B cell (primary cell): ENCODE data around the gene LRCH1. TPM values are rescaled to one million over a fixed set of nuclear protein-coding genes. Genes with fewer than 3 reads are reported as not detected.

Source experiments
- ATAC-seq: fragments of 200-7000 bp; cut with Tn5 transposase; one replicate; pipeline ENCODE4 v1.10.0; 2021; ENCODE audit warnings: low read depth, mild to moderate bottlenecking, moderate number of reproducible peaks, moderate library complexity
- CTCF ChIA-PET: fragments of 350-600 bp; sonication (Branson Sonifier 250); formaldehyde crosslinking; loops from one replicate; lab custom pipeline; 2021; ENCODE audit warnings: antibody characterized with exemption, inconsistent platforms; lab: Charles Lee
- POLR2A ChIA-PET: fragments of 350-600 bp; sonication (Branson Sonifier 250); formaldehyde crosslinking; loops from one replicate; lab custom pipeline; 2021; ENCODE audit warnings: antibody characterized with exemption; lab: Charles Lee
- DNase-seq: peaks from one replicate; pipeline ENCODE4 v3.0.0; 2013
- H2AFZ ChIP-seq: 2 replicates; pipeline ENCODE4 v1.6.1; 2012; ENCODE audit warnings: mild to moderate bottlenecking, low read depth, low read length; ENCODE audit not compliant: insufficient read depth, poor library complexity, severe bottlenecking
- H3K27ac ChIP-seq, 2 donors: 1 replicate in 1 of 2; 2 replicates in 1 of 2; pipeline ENCODE4 v1.5.1; 2012 to 2013; ENCODE audit warnings: low read length in 2 of 2, mild to moderate bottlenecking in 2 of 2, moderate library complexity in 1 of 2
- H3K27me3 ChIP-seq, 4 experiments: fragments of 200-600 bp in 1 of 4; sonication (generic) in 1 of 4; replicated peaks in 1 of 4; 1 replicate in 2 of 4; 2 replicates in 2 of 4; pipeline versions ENCODE4 v1.6.1 to v1.7.0; 2013 to 2016; ENCODE audit warnings: low read length in 3 of 4, mild to moderate bottlenecking in 2 of 4, mixed read lengths in 1 of 4, moderate library complexity in 1 of 4; ENCODE audit not compliant: insufficient read depth in 4 of 4, control insufficient read depth in 3 of 4; ENCODE audit errors: control extremely low read depth in 1 of 4
- H3K36me3 ChIP-seq, 2 experiments: replicated peaks in 1 of 2; 1 replicate in 1 of 2; 2 replicates in 1 of 2; pipeline versions ENCODE4 v1.6.1 to v1.7.1; 2013; ENCODE audit warnings: low read length in 1 of 2; ENCODE audit not compliant: insufficient read depth in 2 of 2, control insufficient read depth in 1 of 2; ENCODE audit errors: control extremely low read depth in 1 of 2, extremely low read depth in 1 of 2
- H3K4me1 ChIP-seq, 2 donors: fragments of 200-600 bp in 1 of 2; sonication (generic) in 1 of 2; 1 replicate in 1 of 2; 2 replicates in 1 of 2; pipeline versions ENCODE4 v1.5.1 to v1.6.1; 2013 to 2017; ENCODE audit warnings: low read length in 2 of 2; ENCODE audit not compliant: control insufficient read depth in 2 of 2, insufficient read depth in 2 of 2
- H3K4me2 ChIP-seq: replicated peaks from 2 replicates; pipeline ENCODE3; 2012; ENCODE audit warnings: mild to moderate bottlenecking, low read depth, low read length; ENCODE audit not compliant: poor library complexity, severe bottlenecking
- H3K4me3 ChIP-seq, 5 experiments: fragments of 200-600 bp in 1 of 5; sonication (generic) in 1 of 5; 1 replicate in 3 of 5; 2 replicates in 2 of 5; pipeline versions ENCODE4 v1.5.1 to v1.7.0; 2011 to 2016; ENCODE audit warnings: low read length in 4 of 5, mild to moderate bottlenecking in 4 of 5, low read depth in 2 of 5, control low read depth in 1 of 5, moderate library complexity in 1 of 5; ENCODE audit not compliant: insufficient read depth in 1 of 5; ENCODE audit errors: control extremely low read depth in 1 of 5, extremely low read depth in 1 of 5
- H3K79me2 ChIP-seq: fragments of 200-600 bp; sonication (generic); one replicate; pipeline ENCODE4 v1.6.0; 2016; ENCODE audit warnings: low read length; ENCODE audit not compliant: control insufficient read depth, insufficient read depth
- H3K9ac ChIP-seq: fragments of 200-600 bp; sonication (generic); 2 replicates; pipeline ENCODE4 v1.6.1; 2017; ENCODE audit warnings: mild to moderate bottlenecking, low read length, moderate library complexity
- H3K9me3 ChIP-seq, 3 donors: one replicate each; pipeline versions ENCODE4 v1.6.1 to v1.7.1; 2013; ENCODE audit warnings: low read length in 2 of 3; ENCODE audit not compliant: control insufficient read depth in 2 of 3, insufficient read depth in 1 of 3; ENCODE audit errors: control extremely low read depth in 1 of 3
- H4K20me1 ChIP-seq: 2 replicates; pipeline ENCODE4 v1.6.0; 2012; ENCODE audit warnings: mild to moderate bottlenecking, low read length; ENCODE audit not compliant: insufficient read depth, control insufficient read depth, poor library complexity, severe bottlenecking
- H3K27ac Mint-ChIP-seq: one replicate; pipeline ENCODE4 v1.8.0; 2021; ENCODE audit warnings: mixed read lengths
- H3K27me3 Mint-ChIP-seq: one replicate; pipeline ENCODE4 v1.8.0; 2021; ENCODE audit warnings: mixed read lengths
- H3K4me1 Mint-ChIP-seq: one replicate; pipeline ENCODE4 v1.8.0; 2021; ENCODE audit warnings: mixed read lengths
- H3K4me3 Mint-ChIP-seq: one replicate; pipeline ENCODE4 v1.8.0; 2021; ENCODE audit warnings: mixed read lengths
- H3K9me3 Mint-ChIP-seq: one replicate; pipeline ENCODE4 v1.8.0; 2022; ENCODE audit warnings: mixed read lengths; ENCODE audit not compliant: insufficient read depth
- EZH2 ChIP-seq: IDR thresholded peaks from 2 replicates; pipeline ENCODE4 v1.6.1; 2012; ENCODE audit warnings: borderline replicate concordance, low read depth, mild to moderate bottlenecking, moderate library complexity, low read length; ENCODE audit not compliant: insufficient read depth, poor library complexity, severe bottlenecking
- WGBS: methylation state at CpG from one replicate; pipeline ENCODE4 v1.1.5; 2013; ENCODE audit warnings: missing lambda C conversion rate; ENCODE audit not compliant: insufficient coverage; 5-methylcytosine and 5-hydroxymethylcytosine counted together
- intact Hi-C: fragments of 100-400 bp; cut with micrococcal nuclease; formaldehyde crosslinking; loops from one replicate; pipeline ENCODE4 v1.10.0; 2022
- polyA plus RNA-seq: library from polyadenylated mRNA; depleted of rRNA; stranded (reverse); fragments of >200 nt; gene quantifications from 2 replicates; pipeline ENCODE4 v1.2.3, GENCODE V29; 2012
- total RNA-seq, 2 donors: library from RNA; stranded (reverse); fragments of 120-200 nt in 1 of 2; gene quantifications; 1 replicate in 1 of 2; 2 replicates in 1 of 2; pipeline versions ENCODE4 v1.2.3 to v1.2.4, GENCODE V29; 2013 to 2022
- TF ChIP-seq, protein P1 (sequence below): fragments of 200-600 bp; IDR thresholded peaks from one replicate; pipeline ENCODE4 v1.8.0; 2022; ENCODE audit warnings: antibody characterized with exemption, mild to moderate bottlenecking

The LRCH1 gene
- total and polyA plus RNA-seq, 2 donors (not counting 1 experiment from before 2014, with no cell fraction given): 13.0 to 50.3 TPM

DNA sequence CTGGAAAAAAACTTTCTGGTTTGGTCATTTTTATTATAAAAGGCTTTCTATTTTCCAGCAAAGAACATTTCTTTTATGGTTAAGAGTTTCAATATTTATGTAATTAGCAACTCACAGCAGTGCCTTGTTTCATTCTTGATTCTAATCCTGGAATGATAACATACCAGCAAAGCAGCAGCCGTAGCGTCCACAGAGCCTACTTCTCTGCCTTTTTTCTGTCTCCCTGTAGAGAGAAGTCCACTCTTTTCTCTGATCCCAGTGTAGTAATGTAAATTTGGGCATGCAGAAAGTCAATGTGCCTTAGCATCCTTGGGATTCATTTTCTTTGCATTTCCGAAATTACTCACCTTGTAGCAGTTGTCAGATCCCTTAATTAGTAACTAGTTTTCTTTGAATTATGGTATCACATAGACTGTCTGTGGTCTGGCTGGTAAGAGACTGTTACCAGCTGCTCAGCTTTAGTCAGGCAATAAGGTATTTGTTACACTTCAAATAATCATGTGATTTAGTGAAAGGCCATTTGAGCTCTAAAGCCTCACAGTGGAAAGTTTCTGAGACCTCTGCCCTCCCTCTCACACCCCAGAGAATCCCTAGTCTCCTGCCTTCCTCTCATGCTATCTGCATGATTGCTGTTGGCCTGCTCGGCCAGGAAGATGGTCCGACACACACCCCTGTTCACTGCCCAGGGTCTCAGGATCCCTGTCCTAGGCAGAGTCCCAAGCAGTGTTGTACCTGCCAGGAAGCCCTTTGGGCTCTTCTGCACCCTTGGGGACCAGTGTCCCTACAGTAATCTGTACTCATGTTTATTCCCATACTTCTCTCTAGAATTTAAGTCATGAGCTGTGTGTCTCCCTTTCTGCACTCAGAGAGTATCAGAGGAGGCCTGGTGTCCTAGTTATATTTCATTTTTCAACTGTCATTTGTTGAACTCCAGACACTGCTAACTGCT lies 86.3 kb downstream of the LRCH1 start:
- Histone ChIP-seq H3K4me2 (peak overlapping the region; percentile 29), H3K4me3 (no peak overlapping the region), H3K9me3 (no peaks in the 10 kb centered on the region), H4K20me1 (peaks cover 56% of the 10 kb centered on the region), H3K27ac (no peak overlapping the region), H3K27me3 (no peaks in the 10 kb centered on the region), H3K4me1 (peaks cover 19 to 29% of the 10 kb centered on the region in 2 donors), H3K9ac (no peak overlapping the region), H2AFZ (no peak overlapping the region), H3K79me2 (peaks cover 100% of the 10 kb centered on the region), H3K36me3 (no peaks in the 10 kb centered on the region)
- Mint-ChIP-seq H3K4me1 (peaks cover 83% of the 10 kb centered on the region), H3K9me3 (no peaks in the 10 kb centered on the region), H3K27ac (peak overlapping the region; percentile 33), H3K4me3 (peak overlapping the region; percentile 7), H3K27me3 (no peaks in the 10 kb centered on the region)
- intact Hi-C loops: no loop called here
- CTCF ChIA-PET: no interaction called here
- WGBS: 80% methylated on average over 2 of the region's 5 CpGs
- POLR2A ChIA-PET: no interaction called here
- DNase-seq (no peak), ATAC-seq (peak; percentile 28)
- TF ChIP-seq, protein P1, sequence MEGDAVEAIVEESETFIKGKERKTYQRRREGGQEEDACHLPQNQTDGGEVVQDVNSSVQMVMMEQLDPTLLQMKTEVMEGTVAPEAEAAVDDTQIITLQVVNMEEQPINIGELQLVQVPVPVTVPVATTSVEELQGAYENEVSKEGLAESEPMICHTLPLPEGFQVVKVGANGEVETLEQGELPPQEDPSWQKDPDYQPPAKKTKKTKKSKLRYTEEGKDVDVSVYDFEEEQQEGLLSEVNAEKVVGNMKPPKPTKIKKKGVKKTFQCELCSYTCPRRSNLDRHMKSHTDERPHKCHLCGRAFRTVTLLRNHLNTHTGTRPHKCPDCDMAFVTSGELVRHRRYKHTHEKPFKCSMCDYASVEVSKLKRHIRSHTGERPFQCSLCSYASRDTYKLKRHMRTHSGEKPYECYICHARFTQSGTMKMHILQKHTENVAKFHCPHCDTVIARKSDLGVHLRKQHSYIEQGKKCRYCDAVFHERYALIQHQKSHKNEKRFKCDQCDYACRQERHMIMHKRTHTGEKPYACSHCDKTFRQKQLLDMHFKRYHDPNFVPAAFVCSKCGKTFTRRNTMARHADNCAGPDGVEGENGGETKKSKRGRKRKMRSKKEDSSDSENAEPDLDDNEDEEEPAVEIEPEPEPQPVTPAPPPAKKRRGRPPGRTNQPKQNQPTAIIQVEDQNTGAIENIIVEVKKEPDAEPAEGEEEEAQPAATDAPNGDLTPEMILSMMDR: no peak
- TF ChIP-seq EZH2: no peak

DNA sequence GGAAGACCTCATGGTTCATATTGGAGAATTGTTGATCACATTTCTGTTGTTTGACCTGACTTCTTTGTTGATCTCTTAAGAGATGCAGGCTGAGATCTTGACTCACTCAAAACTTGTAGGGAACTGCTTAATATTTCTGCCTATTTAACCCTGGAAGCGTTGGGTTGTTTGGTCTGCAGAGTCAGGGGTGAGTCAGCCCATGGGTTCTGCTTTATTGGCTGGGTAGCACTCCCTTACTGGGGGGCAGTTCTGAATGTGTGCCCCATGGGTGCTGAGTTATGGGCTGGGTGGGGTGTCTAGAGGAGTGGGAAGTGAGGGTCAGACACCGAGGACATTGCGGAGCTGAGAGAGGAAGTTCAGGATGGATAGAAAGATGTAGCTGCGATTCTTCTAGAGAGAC lies 87.9 kb downstream of the LRCH1 start:
- Histone ChIP-seq H3K27me3 (no peaks in the 10 kb centered on the region), H2AFZ (no peak overlapping the region), H3K9ac (no peak overlapping the region), H3K36me3 (no peaks in the 10 kb centered on the region), H3K4me3 (no peak overlapping the region), H3K4me1 (peaks cover 19 to 33% of the 10 kb centered on the region in 2 donors), H3K9me3 (no peaks in the 10 kb centered on the region), H3K4me2 (no peak overlapping the region), H4K20me1 (peaks cover 63% of the 10 kb centered on the region), H3K27ac (no peak overlapping the region), H3K79me2 (peaks cover 98% of the 10 kb centered on the region)
- Mint-ChIP-seq H3K4me1 (peaks cover 81% of the 10 kb centered on the region), H3K4me3 (peak overlapping the region; percentile 16), H3K27ac (peak overlapping the region; percentile 75), H3K27me3 (no peaks in the 10 kb centered on the region), H3K9me3 (no peaks in the 10 kb centered on the region)
- CTCF ChIA-PET: interaction anchor here (1.0 to 2.7 kb wide), 2 partner anchors 18 to 89 kb away, joined by 3 to 11 read pairs; partner anchors contain the start of gene LRCH1
- intact Hi-C loops: no loop called here
- WGBS: 77% methylated on average over 3 of the region's 4 CpGs
- no peak for DNase-seq
- POLR2A ChIA-PET: interaction anchor here (0.7 kb wide), 1 partner anchor 49 kb away, joined by 3 read pairs; no protein-coding TSS in a partner anchor
- ATAC-seq: no peak
- TF ChIP-seq, protein P1: no peak
- TF ChIP-seq EZH2: no peak
